ENCODE measurements around the gene SKIC8.

Gene SKIC8

GRCh38 chr15:78272316-78272715, 27.1 kb downstream of the SKIC8 start:
- Histone ChIP-seq H4K8ac (ENCODE audit: low read depth, low read length) (no peak overlapping the region), H3K23ac (ENCODE audit: low read length) (no peak overlapping the region), H2AK5ac (ENCODE audit: low read length) (no peak overlapping the region), H2BK5ac (ENCODE audit: low read depth, low read length, poor library complexity) (no peak overlapping the region), H3K27ac (ENCODE audit: low read depth, low read length) (no peak overlapping the region), H3K9ac (ENCODE audit: low read length) (no peak overlapping the region), H3K14ac (ENCODE audit: low read length) (no peak overlapping the region), H3K4ac (ENCODE audit: low read depth, low read length) (no peak overlapping the region), H3K4me2 (ENCODE audit: low read length) (no peak overlapping the region), H3K18ac (ENCODE audit: low read length) (no peak overlapping the region), H3K9me3 (ENCODE audit: insufficient read depth, low read depth, low read length) (no peaks in the 10 kb centered on the region), H2BK120ac (ENCODE audit: insufficient read depth, low read length, poor library complexity) (no peak overlapping the region), H4K91ac (ENCODE audit: low read depth, low read length) (no peak overlapping the region), H3K79me2 (ENCODE audit: control insufficient read depth, insufficient read depth, low read length, poor library complexity) (no peaks in the 10 kb centered on the region), H3K36me3 (ENCODE audit: control insufficient read depth in 1 of 2, insufficient read depth in 2 of 2, low read length in 2 of 2) (no peaks in the 10 kb centered on the region), H2BK12ac (ENCODE audit: low read length) (no peak overlapping the region), H2AFZ (ENCODE audit: insufficient read depth, low read length, poor library complexity) (no peak overlapping the region), H3K79me1 (ENCODE audit: low read length) (no peaks in the 10 kb centered on the region), H3K4me3 (ENCODE audit: low read depth, low read length) (no peak overlapping the region), H3K27me3 (ENCODE audit: insufficient read depth, low read length) (no peaks in the 10 kb centered on the region), H4K12ac (ENCODE audit: low read depth, low read length) (no peak overlapping the region), H3K4me1 (ENCODE audit: control insufficient read depth in 1 of 2, insufficient read depth in 2 of 2, low read length in 2 of 2) (peaks cover 6% of the 10 kb centered on the region in 2 experiments)
- WGBS (ENCODE audit: extremely low coverage, insufficient coverage, insufficient read length): no CpG with 5 or more reads among the region's 2 CpGs
- DNase-seq: no peak

- Histone ChIP-seq H3K9me3 (ENCODE audit: insufficient read depth, low read depth, low read length) (no peaks in the 10 kb centered on the region), H3K9ac (ENCODE audit: low read length) (no peak overlapping the region), H2BK120ac (ENCODE audit: insufficient read depth, low read length, poor library complexity) (no peak overlapping the region), H3K23ac (ENCODE audit: low read length) (no peak overlapping the region), H3K4ac (ENCODE audit: low read depth, low read length) (no peak overlapping the region), H4K8ac (ENCODE audit: low read depth, low read length) (no peak overlapping the region), H2AFZ (ENCODE audit: insufficient read depth, low read length, poor library complexity) (no peak overlapping the region), H3K79me2 (ENCODE audit: control insufficient read depth, insufficient read depth, low read length, poor library complexity) (no peaks in the 10 kb centered on the region), H3K4me2 (ENCODE audit: low read length) (no peak overlapping the region), H4K91ac (ENCODE audit: low read depth, low read length) (no peak overlapping the region), H2AK5ac (ENCODE audit: low read length) (no peak overlapping the region), H3K4me1 (ENCODE audit: control insufficient read depth in 1 of 2, insufficient read depth in 2 of 2, low read length in 2 of 2) (no peaks in the 10 kb centered on the region), H3K14ac (ENCODE audit: low read length) (no peak overlapping the region), H2BK12ac (ENCODE audit: low read length) (no peak overlapping the region), H3K27ac (ENCODE audit: low read depth, low read length) (no peak overlapping the region), H2BK5ac (ENCODE audit: low read depth, low read length, poor library complexity) (no peak overlapping the region), H3K27me3 (ENCODE audit: insufficient read depth, low read length) (no peaks in the 10 kb centered on the region), H3K4me3 (ENCODE audit: low read depth, low read length) (no peak overlapping the region), H3K36me3 (ENCODE audit: control insufficient read depth in 1 of 2, insufficient read depth in 2 of 2, low read length in 2 of 2) (no peaks in the 10 kb centered on the region), H3K79me1 (ENCODE audit: low read length) (no peaks in the 10 kb centered on the region), H3K18ac (ENCODE audit: low read length) (no peak overlapping the region), H4K12ac (ENCODE audit: low read depth, low read length) (no peak overlapping the region)
- no CpG with 5 or more reads among the region's 2 CpGs for WGBS (ENCODE audit: extremely low coverage, insufficient coverage, insufficient read length)
- no peak for DNase-seq
Observed at GRCh38 chr15:78266806-78267205, 32.6 kb downstream of the SKIC8 start.

- no peak overlapping the region for H3K18ac ChIP-seq (ENCODE audit: low read length)
- no peaks in the 10 kb centered on the region for H3K4me1 ChIP-seq (ENCODE audit: control insufficient read depth in 1 of 2, insufficient read depth in 2 of 2, low read length in 2 of 2)
- H2AK5ac ChIP-seq (ENCODE audit: low read length): no peak overlapping the region
- no peak for DNase-seq
- H3K4me2 ChIP-seq (ENCODE audit: low read length): no peak overlapping the region
- no peak overlapping the region for H4K91ac ChIP-seq (ENCODE audit: low read depth, low read length)
- no peak overlapping the region for H3K14ac ChIP-seq (ENCODE audit: low read length)
- H4K12ac ChIP-seq (ENCODE audit: low read depth, low read length): no peak overlapping the region
- H3K4ac ChIP-seq (ENCODE audit: low read depth, low read length): no peak overlapping the region
- no peak overlapping the region for H2BK120ac ChIP-seq (ENCODE audit: insufficient read depth, low read length, poor library complexity)
- no peaks in the 10 kb centered on the region for H3K36me3 ChIP-seq (ENCODE audit: control insufficient read depth in 1 of 2, insufficient read depth in 2 of 2, low read length in 2 of 2)
- H3K27ac ChIP-seq (ENCODE audit: low read depth, low read length): no peak overlapping the region
- no peaks in the 10 kb centered on the region for H3K9me3 ChIP-seq (ENCODE audit: insufficient read depth, low read depth, low read length)
- H2AFZ ChIP-seq (ENCODE audit: insufficient read depth, low read length, poor library complexity): no peak overlapping the region
- no peak overlapping the region for H2BK12ac ChIP-seq (ENCODE audit: low read length)
- H2BK5ac ChIP-seq (ENCODE audit: low read depth, low read length, poor library complexity): no peak overlapping the region
- no peak overlapping the region for H3K4me3 ChIP-seq (ENCODE audit: low read depth, low read length)
- no peaks in the 10 kb centered on the region for H3K27me3 ChIP-seq (ENCODE audit: insufficient read depth, low read length)
- no peaks in the 10 kb centered on the region for H3K79me2 ChIP-seq (ENCODE audit: control insufficient read depth, insufficient read depth, low read length, poor library complexity)
- no peak overlapping the region for H3K9ac ChIP-seq (ENCODE audit: low read length)
- no peak overlapping the region for H3K23ac ChIP-seq (ENCODE audit: low read length)
- no peaks in the 10 kb centered on the region for H3K79me1 ChIP-seq (ENCODE audit: low read length)
- no peak overlapping the region for H4K8ac ChIP-seq (ENCODE audit: low read depth, low read length)
Observed at GRCh38 chr15:78266229-78266628, 33.2 kb downstream of the SKIC8 start.

DNA sequence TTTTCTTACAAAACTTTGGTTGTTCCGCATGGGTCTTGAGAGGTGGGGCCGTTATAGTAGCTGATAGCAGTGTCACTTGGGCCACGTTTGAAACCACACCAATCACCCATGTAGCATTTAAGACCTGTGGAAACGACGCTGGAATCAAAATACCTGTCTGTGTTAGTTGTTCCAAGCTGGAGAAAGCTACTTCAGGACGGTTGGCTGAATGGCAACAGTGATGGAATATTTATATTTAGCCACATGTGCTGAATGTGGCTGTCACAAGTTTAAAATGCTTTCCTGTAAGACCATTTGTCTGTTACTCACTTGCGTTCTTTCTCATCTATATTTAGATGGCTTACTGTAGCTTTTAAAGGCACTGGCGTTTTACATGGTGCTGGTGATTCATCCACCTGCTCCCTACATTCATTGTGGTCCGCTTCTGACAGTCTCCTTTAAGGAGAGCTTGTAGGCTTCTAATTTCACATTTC, 33.6 kb downstream of the SKIC8 start:
- no peak overlapping the region for H3K27ac ChIP-seq (ENCODE audit: low read depth, low read length)

More for the DNA sequence above, 33.6 kb downstream of the SKIC8 start:
- Histone ChIP-seq H4K12ac (ENCODE audit: low read depth, low read length) (no peak overlapping the region), H4K8ac (ENCODE audit: low read depth, low read length) (no peak overlapping the region), H3K18ac (ENCODE audit: low read length) (no peak overlapping the region), H3K14ac (ENCODE audit: low read length) (no peak overlapping the region), H3K9ac (ENCODE audit: low read length) (no peak overlapping the region), H3K9me3 (ENCODE audit: insufficient read depth, low read depth, low read length) (no peaks in the 10 kb centered on the region), H3K4me3 (ENCODE audit: low read depth, low read length) (no peak overlapping the region), H2AFZ (ENCODE audit: insufficient read depth, low read length, poor library complexity) (no peak overlapping the region), H2BK5ac (ENCODE audit: low read depth, low read length, poor library complexity) (no peak overlapping the region), H3K4ac (ENCODE audit: low read depth, low read length) (no peak overlapping the region), H3K4me1 (ENCODE audit: control insufficient read depth in 1 of 2, insufficient read depth in 2 of 2, low read length in 2 of 2) (no peaks in the 10 kb centered on the region), H2BK12ac (ENCODE audit: low read length) (no peak overlapping the region), H3K36me3 (ENCODE audit: control insufficient read depth in 1 of 2, insufficient read depth in 2 of 2, low read length in 2 of 2) (no peaks in the 10 kb centered on the region), H2AK5ac (ENCODE audit: low read length) (no peak overlapping the region), H3K79me2 (ENCODE audit: control insufficient read depth, insufficient read depth, low read length, poor library complexity) (no peaks in the 10 kb centered on the region), H4K91ac (ENCODE audit: low read depth, low read length) (no peak overlapping the region), H2BK120ac (ENCODE audit: insufficient read depth, low read length, poor library complexity) (no peak overlapping the region), H3K23ac (ENCODE audit: low read length) (no peak overlapping the region), H3K79me1 (ENCODE audit: low read length) (no peaks in the 10 kb centered on the region), H3K27me3 (ENCODE audit: insufficient read depth, low read length) (no peaks in the 10 kb centered on the region), H3K4me2 (ENCODE audit: low read length) (no peak overlapping the region)
- no CpG with 5 or more reads among the region's 9 CpGs for WGBS (ENCODE audit: extremely low coverage, insufficient coverage, insufficient read length)
- DNase-seq: no peak

Measured in trophoblast cell (in vitro differentiated cells and primary cell).